ENCODE measurements around the gene NEUROD2. TPM values are rescaled to one million over a fixed set of nuclear protein-coding genes. Genes with fewer than 3 reads are reported as not detected.

The NEUROD2 gene
- polyA plus RNA-seq, 2 donors: 0.02 TPM; not detected in 1

DNA sequence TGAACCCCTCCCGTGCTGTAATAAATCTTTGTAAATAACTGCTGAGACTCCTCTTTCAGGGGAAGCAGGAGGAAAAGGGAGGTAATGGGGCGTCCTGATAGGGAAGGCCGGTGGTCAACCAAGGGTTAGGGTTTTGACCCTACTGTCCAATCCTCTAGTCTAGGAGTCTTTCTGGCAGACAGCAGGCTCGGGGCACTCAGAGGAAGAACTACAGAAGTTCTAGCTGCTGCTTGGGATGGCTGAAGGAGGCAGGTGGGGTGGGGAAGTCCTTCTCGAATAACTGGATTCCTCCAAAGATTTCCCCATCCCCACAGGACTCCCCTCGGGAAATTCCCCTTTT is 28.8 kb upstream of the NEUROD2 start:
- peaks cover 0 to 7% of the 10 kb centered on the region in 2 donors for H3K4me1 ChIP-seq (ENCODE audit: control insufficient read depth in 2 of 2, insufficient read depth in 2 of 2, low read length in 1 of 2)
- peak overlapping the region; percentile 91 to 93 for H3K4me3 ChIP-seq (ENCODE audit: low read depth in 1 of 2, low read length in 2 of 2)
- H3K36me3 ChIP-seq (ENCODE audit: control insufficient read depth in 2 of 2, insufficient read depth in 2 of 2, low read length in 1 of 2): no peaks in the 10 kb centered on the region
- WGBS, 2 donors: 19 to 26% methylated on average over 6 of the region's 6 CpGs
- H3K27ac ChIP-seq (ENCODE audit: low read depth in 2 of 2, low read length in 1 of 2): peak overlapping the region; percentile 78 to 93
- H3K27me3 ChIP-seq (ENCODE audit: control insufficient read depth in 1 of 2, insufficient read depth in 2 of 2, low read length in 2 of 2): no peaks in the 10 kb centered on the region
- no peaks in the 10 kb centered on the region for H3K9me3 ChIP-seq (ENCODE audit: control insufficient read depth in 2 of 2, insufficient read depth in 1 of 2, low read depth in 1 of 2, low read length in 1 of 2)

DNA sequence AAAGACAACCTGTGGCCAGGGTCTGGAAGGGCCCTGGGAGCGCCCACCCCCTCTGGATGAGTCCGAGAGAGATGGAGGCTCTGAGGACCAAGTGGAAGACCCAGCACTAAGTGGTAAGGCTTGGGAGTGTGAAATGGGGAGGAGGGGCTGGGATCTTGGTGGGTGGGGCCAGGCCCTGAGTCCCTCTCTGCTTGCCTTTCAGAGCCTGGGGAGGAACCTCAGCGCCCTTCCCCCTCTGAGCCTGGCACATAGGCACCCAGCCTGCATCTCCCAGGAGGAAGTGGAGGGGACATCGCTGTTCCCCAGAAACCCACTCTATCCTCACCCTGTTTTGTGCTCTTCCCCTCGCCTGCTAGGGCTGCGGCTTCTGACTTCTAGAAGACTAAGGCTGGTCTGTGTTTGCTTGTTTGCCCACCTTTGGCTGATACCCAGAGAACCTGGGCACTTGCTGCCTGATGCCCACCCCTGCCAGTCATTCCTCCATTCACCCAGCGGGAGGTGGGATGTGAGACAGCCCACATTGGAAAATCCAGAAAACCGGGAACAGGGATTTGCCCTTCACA is 28.0 kb upstream of the NEUROD2 start:
- H3K36me3 ChIP-seq (ENCODE audit: control insufficient read depth in 2 of 2, insufficient read depth in 2 of 2, low read length in 1 of 2): no peaks in the 10 kb centered on the region
- no peak overlapping the region for H3K27ac ChIP-seq (ENCODE audit: low read depth in 2 of 2, low read length in 1 of 2)
- WGBS, 2 donors: 87 to 90% methylated on average over 7 to 8 of the region's 8 CpGs
- no peak overlapping the region for H3K4me3 ChIP-seq (ENCODE audit: low read depth in 1 of 2, low read length in 2 of 2)
- no peaks in the 10 kb centered on the region for H3K9me3 ChIP-seq (ENCODE audit: control insufficient read depth in 2 of 2, insufficient read depth in 1 of 2, low read depth in 1 of 2, low read length in 1 of 2)
- no peaks in the 10 kb centered on the region for H3K27me3 ChIP-seq (ENCODE audit: control insufficient read depth in 1 of 2, insufficient read depth in 2 of 2, low read length in 2 of 2)
- peaks cover 0 to 4% of the 10 kb centered on the region in 2 donors for H3K4me1 ChIP-seq (ENCODE audit: control insufficient read depth in 2 of 2, insufficient read depth in 2 of 2, low read length in 1 of 2)

DNA sequence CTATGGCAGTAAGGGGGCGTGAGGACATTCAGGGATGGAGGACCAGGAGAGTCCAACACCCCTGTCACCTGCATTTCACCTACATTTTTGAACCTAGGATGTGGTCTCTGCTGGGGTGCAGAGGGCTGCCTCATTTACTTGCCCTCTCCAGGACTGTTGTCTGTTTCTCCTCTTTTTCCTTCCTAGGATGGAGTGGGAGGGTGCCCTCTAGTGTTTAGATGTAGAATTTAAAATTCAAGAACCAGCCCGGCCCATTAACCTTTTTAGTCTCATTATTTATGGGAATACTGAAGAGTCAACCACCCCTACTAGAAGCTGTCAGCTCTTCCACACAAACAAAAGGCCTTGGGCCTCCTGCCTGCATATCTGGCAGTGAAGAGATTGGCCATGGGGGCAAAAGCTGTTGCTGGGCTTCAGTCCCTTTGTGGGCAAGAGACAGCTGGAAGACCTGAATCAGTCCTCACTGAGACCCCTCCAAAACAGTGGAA is 26.7 kb upstream of the NEUROD2 start:
- H3K27ac ChIP-seq (ENCODE audit: low read depth in 2 of 2, low read length in 1 of 2): no peak overlapping the region
- H3K36me3 ChIP-seq (ENCODE audit: control insufficient read depth in 2 of 2, insufficient read depth in 2 of 2, low read length in 1 of 2): no peaks in the 10 kb centered on the region
- no peaks in the 10 kb centered on the region for H3K9me3 ChIP-seq (ENCODE audit: control insufficient read depth in 2 of 2, insufficient read depth in 1 of 2, low read depth in 1 of 2, low read length in 1 of 2)
- no peak overlapping the region for H3K4me3 ChIP-seq (ENCODE audit: low read depth in 1 of 2, low read length in 2 of 2)
- 45 to 52% methylated on average over 2 of the region's 2 CpGs for WGBS, 2 donors
- no peaks in the 10 kb centered on the region for H3K27me3 ChIP-seq (ENCODE audit: control insufficient read depth in 1 of 2, insufficient read depth in 2 of 2, low read length in 2 of 2)
- peaks cover 0 to 4% of the 10 kb centered on the region in 2 donors for H3K4me1 ChIP-seq (ENCODE audit: control insufficient read depth in 2 of 2, insufficient read depth in 2 of 2, low read length in 1 of 2)

DNA sequence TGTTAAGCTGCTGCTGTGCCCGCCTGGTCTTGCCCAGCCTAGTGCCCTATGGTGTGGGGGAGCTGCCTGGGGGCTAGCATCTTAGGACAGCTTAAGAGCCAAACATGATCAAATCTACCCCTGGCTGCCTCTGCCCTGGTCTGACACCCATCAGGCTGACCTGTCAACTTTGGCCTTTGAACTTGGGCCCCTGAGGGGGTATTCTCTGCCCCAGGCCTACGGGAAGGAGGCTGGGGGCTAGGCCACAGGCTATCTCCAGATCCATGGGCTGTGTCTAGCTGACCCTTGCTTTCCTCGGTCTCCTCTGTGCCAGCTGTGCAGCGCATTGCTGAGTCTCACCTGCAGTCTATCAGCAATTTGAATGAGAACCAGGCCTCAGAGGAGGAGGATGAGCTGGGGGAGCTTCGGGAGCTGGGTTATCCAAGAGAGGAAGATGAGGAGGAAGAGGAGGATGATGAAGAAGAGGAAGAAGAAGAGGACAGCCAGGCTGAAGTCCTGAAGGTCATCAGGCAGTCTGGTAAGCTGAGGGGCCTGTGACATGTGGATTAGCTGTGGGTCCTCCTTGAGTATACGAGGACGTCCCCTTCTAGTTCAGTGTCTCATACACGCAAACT is 26.0 kb upstream of the NEUROD2 start:
- no peak overlapping the region for H3K4me3 ChIP-seq (ENCODE audit: low read depth in 1 of 2, low read length in 2 of 2)
- no peaks in the 10 kb centered on the region for H3K27me3 ChIP-seq (ENCODE audit: control insufficient read depth in 1 of 2, insufficient read depth in 2 of 2, low read length in 2 of 2)
- no peak overlapping the region for H3K27ac ChIP-seq (ENCODE audit: low read depth in 2 of 2, low read length in 1 of 2)
- 70 to 73% methylated on average over 8 of the region's 8 CpGs for WGBS, 2 donors
- H3K4me1 ChIP-seq (ENCODE audit: control insufficient read depth in 2 of 2, insufficient read depth in 2 of 2, low read length in 1 of 2): peaks cover 0 to 4% of the 10 kb centered on the region in 2 donors
- H3K9me3 ChIP-seq (ENCODE audit: control insufficient read depth in 2 of 2, insufficient read depth in 1 of 2, low read depth in 1 of 2, low read length in 1 of 2): no peaks in the 10 kb centered on the region
- H3K36me3 ChIP-seq (ENCODE audit: control insufficient read depth in 2 of 2, insufficient read depth in 2 of 2, low read length in 1 of 2): no peaks in the 10 kb centered on the region

DNA sequence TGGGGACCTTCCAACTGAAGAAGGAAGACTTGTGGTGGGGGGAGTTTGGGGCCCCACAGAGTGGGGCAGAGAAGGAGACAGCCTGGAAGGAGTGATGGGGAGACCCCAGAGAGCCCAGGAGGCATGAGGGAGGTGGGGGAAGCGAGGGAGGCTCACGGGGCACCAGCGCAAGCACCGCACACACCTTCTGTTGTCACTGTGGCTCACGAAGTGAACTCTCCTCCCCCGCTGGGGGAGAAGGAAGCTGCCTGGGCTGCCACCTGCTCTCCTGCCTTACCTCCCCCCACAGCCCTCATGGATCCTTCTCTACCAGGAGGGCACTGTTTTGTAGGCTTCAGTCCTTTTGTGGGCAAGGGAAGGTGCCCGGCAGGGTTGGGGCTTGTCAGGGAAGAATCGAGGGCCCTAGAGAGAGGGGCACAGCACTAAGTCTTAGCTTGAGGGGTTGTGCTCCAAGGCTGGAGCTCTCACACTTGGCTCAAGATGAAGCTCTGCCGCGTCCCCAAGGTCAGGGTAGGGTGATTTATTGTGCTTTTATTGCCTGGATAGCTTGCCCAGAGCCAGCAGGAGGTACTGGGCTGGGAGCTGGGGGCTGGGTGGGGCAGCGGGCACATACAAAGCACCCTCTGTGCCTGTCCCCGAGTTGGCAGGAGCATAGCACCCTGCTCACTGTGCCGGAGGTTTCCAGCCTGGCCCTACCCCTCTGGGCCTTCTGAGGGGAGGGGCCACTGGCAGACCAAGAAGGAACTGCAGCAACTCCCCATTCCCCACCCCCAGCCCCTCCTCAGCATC is 24.6 kb upstream of the NEUROD2 start:
- Histone ChIP-seq H3K4me1 (ENCODE audit: control insufficient read depth in 2 of 2, insufficient read depth in 2 of 2, low read length in 1 of 2) (peaks cover 0 to under 1% of the 10 kb centered on the region in 2 donors), H3K27me3 (ENCODE audit: control insufficient read depth in 1 of 2, insufficient read depth in 2 of 2, low read length in 2 of 2) (no peaks in the 10 kb centered on the region), H3K4me3 (ENCODE audit: low read depth in 1 of 2, low read length in 2 of 2) (no peak overlapping the region), H3K27ac (ENCODE audit: low read depth in 2 of 2, low read length in 1 of 2) (no peak overlapping the region), H3K36me3 (ENCODE audit: control insufficient read depth in 2 of 2, insufficient read depth in 2 of 2, low read length in 1 of 2) (no peaks in the 10 kb centered on the region), H3K9me3 (ENCODE audit: control insufficient read depth in 2 of 2, insufficient read depth in 1 of 2, low read depth in 1 of 2, low read length in 1 of 2) (no peaks in the 10 kb centered on the region)
- WGBS, 2 donors: 54 to 57% methylated on average over 11 to 13 of the region's 13 CpGs

DNA sequence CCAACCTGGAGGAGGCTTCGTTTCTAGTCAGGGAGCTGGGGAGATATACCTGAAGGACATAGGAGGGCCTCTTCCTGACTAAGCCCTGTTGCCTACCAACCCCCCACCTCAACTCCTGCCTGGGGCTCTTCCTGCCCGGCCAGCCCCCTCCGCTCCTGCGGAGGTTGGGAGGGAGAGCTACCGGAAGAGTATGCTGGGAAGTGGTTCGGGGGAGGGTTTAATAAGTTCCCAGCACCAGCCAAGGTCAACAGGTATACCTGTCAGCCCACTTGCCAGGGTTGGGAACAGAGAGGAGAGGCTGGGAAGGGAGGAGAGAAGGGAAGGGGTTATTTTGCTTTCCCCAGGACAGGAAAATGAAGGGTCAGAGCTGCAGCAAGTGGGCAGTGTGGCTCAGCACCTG is 23.7 kb upstream of the NEUROD2 start:
- H3K4me1 ChIP-seq (ENCODE audit: control insufficient read depth in 2 of 2, insufficient read depth in 2 of 2, low read length in 1 of 2): peaks cover 0 to 3% of the 10 kb centered on the region in 2 donors
- no peaks in the 10 kb centered on the region for H3K27me3 ChIP-seq (ENCODE audit: control insufficient read depth in 1 of 2, insufficient read depth in 2 of 2, low read length in 2 of 2)
- H3K4me3 ChIP-seq (ENCODE audit: low read depth in 1 of 2, low read length in 2 of 2): no peak overlapping the region
- no peaks in the 10 kb centered on the region for H3K9me3 ChIP-seq (ENCODE audit: control insufficient read depth in 2 of 2, insufficient read depth in 1 of 2, low read depth in 1 of 2, low read length in 1 of 2)
- no peaks in the 10 kb centered on the region for H3K36me3 ChIP-seq (ENCODE audit: control insufficient read depth in 2 of 2, insufficient read depth in 2 of 2, low read length in 1 of 2)
- H3K27ac ChIP-seq (ENCODE audit: low read depth in 2 of 2, low read length in 1 of 2): no peak overlapping the region
- WGBS, 2 donors: 16 to 21% methylated on average over 6 of the region's 6 CpGs

DNA sequence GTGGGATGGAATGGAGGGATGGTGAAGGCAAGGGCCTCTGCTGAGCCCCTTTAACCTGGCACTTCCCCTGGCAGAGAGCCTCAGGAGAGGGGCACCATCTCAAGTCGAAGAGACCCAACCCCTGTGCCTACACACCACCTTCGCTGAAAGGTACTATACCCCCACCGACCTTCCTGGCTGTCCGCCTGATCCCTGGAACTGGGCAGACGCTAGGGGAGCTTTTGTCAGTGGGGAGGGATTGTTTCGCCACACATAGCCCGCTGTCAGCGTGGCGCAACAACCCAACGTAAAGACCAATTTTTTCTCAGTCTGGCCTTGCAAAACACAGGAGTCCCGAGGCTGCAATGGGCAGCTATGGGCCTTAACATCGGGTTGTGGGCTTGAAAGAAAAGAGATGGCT is 22.2 kb upstream of the NEUROD2 start:
- no peaks in the 10 kb centered on the region for H3K27me3 ChIP-seq (ENCODE audit: control insufficient read depth in 1 of 2, insufficient read depth in 2 of 2, low read length in 2 of 2)

DNA sequence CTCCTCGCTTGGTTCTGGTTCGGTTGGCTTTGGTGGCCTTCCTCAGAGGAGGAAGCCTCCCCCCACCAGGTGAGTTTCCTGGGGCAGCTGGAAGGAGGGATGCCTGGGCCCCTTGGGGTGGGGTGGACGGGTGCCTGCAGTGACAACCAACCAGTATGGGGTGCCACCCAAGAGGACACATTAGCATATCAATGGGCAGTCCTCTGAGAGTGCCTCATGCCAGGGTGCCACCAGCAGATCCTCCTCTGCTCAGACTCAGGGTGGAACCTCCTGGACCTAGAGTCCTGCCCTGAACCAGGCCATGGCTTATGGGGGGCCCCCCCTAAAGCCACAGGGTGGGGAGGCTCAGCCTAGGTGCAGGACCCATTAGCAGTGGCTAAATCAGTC is 21.8 kb upstream of the NEUROD2 start:
- Histone ChIP-seq H3K4me3 (ENCODE audit: low read depth in 1 of 2, low read length in 2 of 2) (no peak overlapping the region), H3K36me3 (ENCODE audit: control insufficient read depth in 2 of 2, insufficient read depth in 2 of 2, low read length in 1 of 2) (no peaks in the 10 kb centered on the region), H3K4me1 (ENCODE audit: control insufficient read depth in 2 of 2, insufficient read depth in 2 of 2, low read length in 1 of 2) (peaks cover 3 to 13% of the 10 kb centered on the region in 2 donors), H3K9me3 (ENCODE audit: control insufficient read depth in 2 of 2, insufficient read depth in 1 of 2, low read depth in 1 of 2, low read length in 1 of 2) (no peaks in the 10 kb centered on the region), H3K27me3 (ENCODE audit: control insufficient read depth in 1 of 2, insufficient read depth in 2 of 2, low read length in 2 of 2) (no peaks in the 10 kb centered on the region), H3K27ac (ENCODE audit: low read depth in 2 of 2, low read length in 1 of 2) (no peak overlapping the region)
- 67 to 73% methylated on average over 3 of the region's 3 CpGs for WGBS, 2 donors

More for the DNA sequence above, 22.2 kb upstream of the NEUROD2 start:
- Histone ChIP-seq H3K27ac (ENCODE audit: low read depth in 2 of 2, low read length in 1 of 2) (no peak overlapping the region), H3K9me3 (ENCODE audit: control insufficient read depth in 2 of 2, insufficient read depth in 1 of 2, low read depth in 1 of 2, low read length in 1 of 2) (no peaks in the 10 kb centered on the region), H3K4me1 (ENCODE audit: control insufficient read depth in 2 of 2, insufficient read depth in 2 of 2, low read length in 1 of 2) (peaks cover 3 to 12% of the 10 kb centered on the region in 2 donors), H3K4me3 (ENCODE audit: low read depth in 1 of 2, low read length in 2 of 2) (no peak overlapping the region), H3K36me3 (ENCODE audit: control insufficient read depth in 2 of 2, insufficient read depth in 2 of 2, low read length in 1 of 2) (no peaks in the 10 kb centered on the region)
- 70 to 80% methylated on average over 12 of the region's 12 CpGs for WGBS, 2 donors

DNA sequence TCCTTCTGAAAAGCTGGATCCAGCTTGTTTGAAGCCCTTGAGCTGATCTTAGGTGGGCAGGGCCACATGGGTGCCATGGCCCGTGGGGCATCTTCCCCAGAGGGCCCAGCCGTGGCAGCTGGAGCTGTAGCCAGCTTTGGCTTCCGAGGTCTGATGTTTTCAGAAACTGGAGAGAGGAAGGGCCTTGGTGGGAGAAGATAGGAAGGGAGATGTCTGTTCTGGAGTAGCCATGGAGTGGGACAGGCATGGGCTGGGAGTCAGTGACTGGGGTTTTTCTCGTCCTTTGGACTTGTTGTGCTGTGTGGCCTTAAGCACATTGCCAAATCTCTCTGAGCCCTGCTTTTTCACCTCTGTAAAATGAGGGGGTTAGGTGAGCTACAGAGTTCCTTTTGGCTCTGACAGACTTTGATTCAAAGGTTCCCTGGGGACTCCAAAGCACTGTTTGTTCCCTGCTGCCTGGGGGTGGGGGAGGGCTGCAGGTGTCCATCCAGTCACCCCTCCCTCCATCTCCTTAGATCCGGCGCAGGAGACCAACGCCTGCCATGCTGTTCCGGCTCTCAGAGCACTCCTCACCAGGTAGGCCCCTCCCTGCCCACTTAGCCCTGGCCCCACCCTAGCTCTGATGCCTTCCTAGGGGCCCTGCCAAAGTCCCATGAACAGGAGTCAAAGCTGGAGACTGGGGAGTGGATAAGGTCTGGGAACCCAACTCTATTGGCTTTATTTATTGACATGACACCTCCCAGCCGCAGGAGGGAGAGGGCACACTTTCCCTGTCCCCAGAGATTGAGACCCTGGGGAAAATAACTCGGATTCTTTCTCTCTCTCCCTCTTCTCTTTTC is 21.2 kb upstream of the NEUROD2 start:
- no peaks in the 10 kb centered on the region for H3K27me3 ChIP-seq (ENCODE audit: control insufficient read depth in 1 of 2, insufficient read depth in 2 of 2, low read length in 2 of 2)
- H3K27ac ChIP-seq (ENCODE audit: low read depth in 2 of 2, low read length in 1 of 2): no peak overlapping the region
- peaks cover 3 to 13% of the 10 kb centered on the region in 2 donors for H3K4me1 ChIP-seq (ENCODE audit: control insufficient read depth in 2 of 2, insufficient read depth in 2 of 2, low read length in 1 of 2)
- no peaks in the 10 kb centered on the region for H3K9me3 ChIP-seq (ENCODE audit: control insufficient read depth in 2 of 2, insufficient read depth in 1 of 2, low read depth in 1 of 2, low read length in 1 of 2)
- no peak overlapping the region for H3K4me3 ChIP-seq (ENCODE audit: low read depth in 1 of 2, low read length in 2 of 2)
- 61 to 64% methylated on average over 10 of the region's 10 CpGs for WGBS, 2 donors
- H3K36me3 ChIP-seq (ENCODE audit: control insufficient read depth in 2 of 2, insufficient read depth in 2 of 2, low read length in 1 of 2): no peaks in the 10 kb centered on the region

Data from esophagus (tissue), 2 donors.